A673 (cell line): Measurements from ENCODE around the gene COBL. TPM values are rescaled to one million over a fixed set of nuclear protein-coding genes. Genes with fewer than 3 reads are reported as not detected.

Experiments used
- BruUV-seq: library from RNA; stranded (reverse); fragments of 400-500 nt; replicated peaks from 2 replicates; lab custom pipeline; 2021; lab: Mats Ljungman, UMichigan
- CTCF ChIA-PET: fragments of 300-600 bp; sonication (Branson Sonifier 250); formaldehyde crosslinking; loops from one replicate; lab custom pipeline; 2022; ENCODE audit warnings: antibody characterized with exemption; lab: Charles Lee
- POLR2A ChIA-PET: fragments of 300-600 bp; sonication (Branson Sonifier 250); formaldehyde crosslinking; loops from one replicate; lab custom pipeline; 2022; ENCODE audit warnings: antibody characterized with exemption; ENCODE audit not compliant: low non-redundant PET; lab: Charles Lee
- DNase-seq: peaks from one replicate; pipeline ENCODE4 v3.0.0-alpha.2; 2015; ENCODE audit warnings: low spot score
- H3K27ac ChIP-seq: fragments of 200-600 bp; sonication (generic); 2 replicates; pipeline ENCODE4 v1.5.1; 2016; ENCODE audit warnings: mixed run types, low read depth, mild to moderate bottlenecking, mixed read lengths, antibody characterized with exemption, low read length; ENCODE audit not compliant: poor library complexity, severe bottlenecking
- H3K27me3 ChIP-seq: fragments of 200-600 bp; sonication (generic); replicated peaks from 2 replicates; pipeline ENCODE4 v1.6.1; 2017; ENCODE audit warnings: mixed run types, low read depth, mild to moderate bottlenecking, mixed read lengths, antibody characterized with exemption, low read length; ENCODE audit not compliant: insufficient read depth, poor library complexity
- H3K36me3 ChIP-seq: fragments of 200-600 bp; sonication (generic); 2 replicates; pipeline ENCODE4 v1.6.1; 2016; ENCODE audit warnings: mixed run types, mild to moderate bottlenecking, mixed read lengths, antibody characterized with exemption, low read length; ENCODE audit not compliant: insufficient read depth, poor library complexity, severe bottlenecking
- H3K4me1 ChIP-seq: fragments of 200-600 bp; sonication (generic); 2 replicates; pipeline ENCODE4 v1.6.1; 2017; ENCODE audit warnings: mixed run types, mild to moderate bottlenecking, mixed read lengths, antibody characterized with exemption, low read length; ENCODE audit not compliant: insufficient read depth, poor library complexity, severe bottlenecking
- H3K4me3 ChIP-seq: fragments of 200-600 bp; sonication (generic); 2 replicates; pipeline ENCODE4 v1.5.1; 2016; ENCODE audit warnings: low read depth, mixed run types, mild to moderate bottlenecking, mixed read lengths, low read length; ENCODE audit not compliant: poor library complexity, severe bottlenecking
- H3K9me3 ChIP-seq: fragments of 200-600 bp; sonication (generic); 2 replicates; pipeline ENCODE4 v1.6.1; 2016; ENCODE audit warnings: mixed run types, low read depth, mild to moderate bottlenecking, mixed read lengths, antibody characterized with exemption, low read length; ENCODE audit not compliant: poor library complexity, severe bottlenecking
- CTCF ChIP-seq: fragments of 300-800, 200-600 bp; sonication (generic); conservative IDR thresholded peaks from 2 replicates; pipeline ENCODE4 v1.5.1; 2017; ENCODE audit warnings: low read depth, mild to moderate bottlenecking, antibody characterized with exemption, low read length, moderate library complexity, mixed read lengths
- EZH2 ChIP-seq: fragments of 200-600 bp; sonication (generic); IDR thresholded peaks from 2 replicates; pipeline ENCODE4 v1.6.1; 2017; ENCODE audit warnings: borderline replicate concordance, low read depth, mild to moderate bottlenecking, mixed read lengths, antibody characterized with exemption, low read length; ENCODE audit not compliant: poor library complexity, severe bottlenecking
- intact Hi-C: fragments of 100-400 bp; cut with micrococcal nuclease; formaldehyde crosslinking; loops from one replicate; pipeline ENCODE4 v1.10.0; 2022; ENCODE audit not compliant: unreplicated experiment
- total RNA-seq: library from RNA; stranded (reverse); gene quantifications from 2 replicates; pipeline ENCODE4 v1.2.3, GENCODE V29; 2021

The COBL gene
- total RNA-seq, 1 experiment from 2014 or later: not detected

GRCh38 chr7:50982626-50983025, 334.0 kb downstream of the COBL start:
- ChIA-PET POLR2A (no interaction called here), CTCF (no interaction called here)
- peaks cover 26% of the 10 kb centered on the region for H3K9me3 ChIP-seq
- no peak overlapping the region for H3K27ac ChIP-seq
- H3K4me1 ChIP-seq: no peaks in the 10 kb centered on the region
- H3K4me3 ChIP-seq: no peak overlapping the region
- intact Hi-C loops: no loop called here
- no peaks in the 10 kb centered on the region for H3K36me3 ChIP-seq
- DNase-seq: no peak
- BruUV-seq: no TSS peak
- TF ChIP-seq CTCF (no peak), EZH2 (no peak)
- no peaks in the 10 kb centered on the region for H3K27me3 ChIP-seq

- DNase-seq: no peak
- ChIA-PET POLR2A (no interaction called here), CTCF (no interaction called here)
- intact Hi-C loops: no loop called here
- H3K4me1 ChIP-seq: no peaks in the 10 kb centered on the region
- BruUV-seq: no TSS peak
- H3K36me3 ChIP-seq: no peaks in the 10 kb centered on the region
- H3K27ac ChIP-seq: no peak overlapping the region
- peaks cover 26% of the 10 kb centered on the region for H3K9me3 ChIP-seq
- H3K27me3 ChIP-seq: no peaks in the 10 kb centered on the region
- TF ChIP-seq CTCF (no peak), EZH2 (no peak)
- no peak overlapping the region for H3K4me3 ChIP-seq
Observed at GRCh38 chr7:50981743-50982142, 334.9 kb downstream of the COBL start.

GRCh38 chr7:50980411-50980810, 336.2 kb downstream of the COBL start:
- POLR2A ChIA-PET: no interaction called here
- H3K36me3 ChIP-seq: no peaks in the 10 kb centered on the region
- H3K27ac ChIP-seq: no peak overlapping the region
- no TSS peak for BruUV-seq
- intact Hi-C loops: no loop called here
- H3K27me3 ChIP-seq: no peaks in the 10 kb centered on the region
- TF ChIP-seq CTCF: no peak
- H3K4me1 ChIP-seq: no peaks in the 10 kb centered on the region
- CTCF ChIA-PET: no interaction called here
- DNase-seq: no peak
- H3K4me3 ChIP-seq: no peak overlapping the region
- H3K9me3 ChIP-seq: peaks cover 27% of the 10 kb centered on the region
